Hepatocyte (in vitro differentiated cells): ENCODE measurements around the gene LRRFIP1.

Experiments
- CTCF ChIP-seq: fragments of 200-600 bp; sonication (generic); IDR thresholded peaks from 2 replicates; pipeline ENCODE4 v1.5.1; 2016; ENCODE audit warnings: antibody characterized with exemption, mild to moderate bottlenecking; ENCODE audit not compliant: poor library complexity
- EZH2 ChIP-seq: fragments of 200-600 bp; sonication (generic); IDR thresholded peaks from 2 replicates; pipeline ENCODE4 v1.6.1; 2016; ENCODE audit warnings: antibody characterized with exemption, mild to moderate bottlenecking, borderline replicate concordance

GRCh38 chr2:237693291-237693994 is 66.1 kb downstream of the LRRFIP1 start:
- TF ChIP-seq EZH2, result no peak
- TF ChIP-seq CTCF, result no peak
